Astrocyte (in vitro differentiated cells and primary cell): ENCODE measurements around the gene NAALADL2.

Experiments used
- EZH2 ChIP-seq: IDR thresholded peaks from 2 replicates; pipeline ENCODE4 v1.6.1; 2012; ENCODE audit warnings: mild to moderate bottlenecking, low read length, inconsistent platforms; ENCODE audit not compliant: insufficient read depth
- TF ChIP-seq, protein P1 (sequence below): IDR thresholded peaks from 2 replicates; pipeline ENCODE4 v1.5.1; 2011; ENCODE audit warnings: low read depth, mild to moderate bottlenecking, inconsistent platforms, low read length, moderate library complexity; ENCODE audit not compliant: insufficient read depth

DNA sequence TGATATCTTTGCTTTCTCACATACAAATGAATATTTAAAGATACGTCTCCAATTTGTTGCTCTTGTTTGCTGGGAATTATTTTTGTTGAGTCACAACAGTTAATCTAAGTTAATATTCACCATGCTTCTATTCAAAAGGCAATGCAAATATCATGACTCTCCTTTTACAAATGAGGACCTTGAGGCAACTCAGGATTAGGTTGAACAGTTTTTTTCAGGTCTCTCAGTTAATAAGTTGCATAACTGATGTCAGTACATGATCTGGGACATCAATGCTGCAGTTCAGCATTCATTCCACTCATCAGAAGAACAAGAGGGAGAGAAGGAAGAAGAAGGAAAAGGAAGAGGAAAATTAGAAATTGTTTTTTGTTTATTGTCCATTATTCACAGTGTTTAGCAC lies 781 bp upstream of the NAALADL2 start:
- TF ChIP-seq EZH2, result no peak
- TF ChIP-seq, protein P1, sequence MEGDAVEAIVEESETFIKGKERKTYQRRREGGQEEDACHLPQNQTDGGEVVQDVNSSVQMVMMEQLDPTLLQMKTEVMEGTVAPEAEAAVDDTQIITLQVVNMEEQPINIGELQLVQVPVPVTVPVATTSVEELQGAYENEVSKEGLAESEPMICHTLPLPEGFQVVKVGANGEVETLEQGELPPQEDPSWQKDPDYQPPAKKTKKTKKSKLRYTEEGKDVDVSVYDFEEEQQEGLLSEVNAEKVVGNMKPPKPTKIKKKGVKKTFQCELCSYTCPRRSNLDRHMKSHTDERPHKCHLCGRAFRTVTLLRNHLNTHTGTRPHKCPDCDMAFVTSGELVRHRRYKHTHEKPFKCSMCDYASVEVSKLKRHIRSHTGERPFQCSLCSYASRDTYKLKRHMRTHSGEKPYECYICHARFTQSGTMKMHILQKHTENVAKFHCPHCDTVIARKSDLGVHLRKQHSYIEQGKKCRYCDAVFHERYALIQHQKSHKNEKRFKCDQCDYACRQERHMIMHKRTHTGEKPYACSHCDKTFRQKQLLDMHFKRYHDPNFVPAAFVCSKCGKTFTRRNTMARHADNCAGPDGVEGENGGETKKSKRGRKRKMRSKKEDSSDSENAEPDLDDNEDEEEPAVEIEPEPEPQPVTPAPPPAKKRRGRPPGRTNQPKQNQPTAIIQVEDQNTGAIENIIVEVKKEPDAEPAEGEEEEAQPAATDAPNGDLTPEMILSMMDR, result no peak
